ENCODE data around the gene MEGF6.

DNA sequence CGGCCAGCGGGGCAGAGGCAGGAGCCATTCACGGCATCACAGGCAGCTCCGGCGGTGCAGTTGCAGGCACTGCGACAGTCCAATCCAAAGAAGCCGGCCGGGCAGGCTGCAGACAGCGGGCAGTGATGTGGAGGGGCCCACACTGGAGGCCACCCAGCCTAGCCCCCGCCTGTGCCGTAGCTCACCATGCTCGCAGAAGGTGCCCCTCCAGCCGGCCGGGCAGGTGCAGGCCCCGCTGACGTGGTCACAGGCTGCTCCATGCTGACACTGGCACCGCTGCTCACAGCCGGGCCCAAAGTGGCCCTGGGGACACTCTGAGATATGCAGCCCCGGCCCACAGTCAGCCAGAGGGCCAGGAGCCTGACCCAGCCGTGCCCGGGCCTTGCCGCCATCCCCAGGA lies 111.7 kb downstream of the MEGF6 start:
- TF ChIP-seq, protein P1, sequence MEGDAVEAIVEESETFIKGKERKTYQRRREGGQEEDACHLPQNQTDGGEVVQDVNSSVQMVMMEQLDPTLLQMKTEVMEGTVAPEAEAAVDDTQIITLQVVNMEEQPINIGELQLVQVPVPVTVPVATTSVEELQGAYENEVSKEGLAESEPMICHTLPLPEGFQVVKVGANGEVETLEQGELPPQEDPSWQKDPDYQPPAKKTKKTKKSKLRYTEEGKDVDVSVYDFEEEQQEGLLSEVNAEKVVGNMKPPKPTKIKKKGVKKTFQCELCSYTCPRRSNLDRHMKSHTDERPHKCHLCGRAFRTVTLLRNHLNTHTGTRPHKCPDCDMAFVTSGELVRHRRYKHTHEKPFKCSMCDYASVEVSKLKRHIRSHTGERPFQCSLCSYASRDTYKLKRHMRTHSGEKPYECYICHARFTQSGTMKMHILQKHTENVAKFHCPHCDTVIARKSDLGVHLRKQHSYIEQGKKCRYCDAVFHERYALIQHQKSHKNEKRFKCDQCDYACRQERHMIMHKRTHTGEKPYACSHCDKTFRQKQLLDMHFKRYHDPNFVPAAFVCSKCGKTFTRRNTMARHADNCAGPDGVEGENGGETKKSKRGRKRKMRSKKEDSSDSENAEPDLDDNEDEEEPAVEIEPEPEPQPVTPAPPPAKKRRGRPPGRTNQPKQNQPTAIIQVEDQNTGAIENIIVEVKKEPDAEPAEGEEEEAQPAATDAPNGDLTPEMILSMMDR (IDR thresholded peaks at IDR 0.05; ENCODE audit: low read depth, low read length): no peak
- TF ChIP-seq EZH2phosphoT487 (IDR thresholded peaks at IDR 0.05; ENCODE audit: low read depth): no peak

All from OCI-LY3 (cell line).